Measurements from ENCODE around the gene MYL10. TPM values are rescaled to one million over a fixed set of nuclear protein-coding genes. Genes with fewer than 3 reads are reported as not detected.

Gene MYL10
- total and polyA plus RNA-seq, 2 experiments from 2014 or later = 1.3 TPM; not detected in 1

DNA sequence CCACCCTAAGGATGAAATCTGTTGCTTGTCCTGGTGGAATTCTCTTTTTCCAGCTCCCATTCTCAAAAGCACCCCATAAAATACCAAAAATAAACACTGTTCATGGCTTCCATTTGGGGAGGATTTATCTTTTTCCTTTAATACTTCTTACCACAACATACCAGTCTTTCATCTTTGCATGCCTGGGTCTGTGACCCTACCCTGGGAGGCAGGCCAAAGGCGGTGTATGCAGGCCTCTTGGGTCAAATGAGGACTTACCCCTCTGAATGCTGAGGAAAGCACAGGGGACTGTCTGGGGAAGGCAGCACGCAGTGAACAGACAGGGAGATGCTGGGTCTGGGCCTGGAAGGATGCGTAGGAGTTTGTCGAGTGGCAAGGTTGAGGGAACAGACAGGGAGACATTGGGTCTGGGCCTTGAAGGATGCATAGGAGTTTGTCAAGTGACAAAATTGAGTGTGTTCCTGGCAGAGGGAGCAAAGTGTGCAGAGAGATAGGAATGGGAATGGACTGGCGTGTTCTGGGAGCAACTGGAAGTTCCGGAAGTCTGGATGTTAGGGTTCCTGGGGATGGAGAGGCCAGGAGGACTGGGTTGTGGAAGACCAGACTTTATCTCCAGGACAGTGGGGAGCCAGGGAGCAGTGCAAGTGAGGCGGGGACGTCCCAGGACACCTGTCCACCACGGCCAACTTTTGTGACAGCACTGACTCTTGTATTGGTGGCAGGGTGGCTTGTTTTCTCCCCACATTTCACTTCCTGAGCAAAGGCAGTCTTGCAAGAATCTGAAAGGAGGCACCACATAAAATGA, 40.8 kb downstream of the MYL10 start (continued):
- TF ChIP-seq, protein P1, sequence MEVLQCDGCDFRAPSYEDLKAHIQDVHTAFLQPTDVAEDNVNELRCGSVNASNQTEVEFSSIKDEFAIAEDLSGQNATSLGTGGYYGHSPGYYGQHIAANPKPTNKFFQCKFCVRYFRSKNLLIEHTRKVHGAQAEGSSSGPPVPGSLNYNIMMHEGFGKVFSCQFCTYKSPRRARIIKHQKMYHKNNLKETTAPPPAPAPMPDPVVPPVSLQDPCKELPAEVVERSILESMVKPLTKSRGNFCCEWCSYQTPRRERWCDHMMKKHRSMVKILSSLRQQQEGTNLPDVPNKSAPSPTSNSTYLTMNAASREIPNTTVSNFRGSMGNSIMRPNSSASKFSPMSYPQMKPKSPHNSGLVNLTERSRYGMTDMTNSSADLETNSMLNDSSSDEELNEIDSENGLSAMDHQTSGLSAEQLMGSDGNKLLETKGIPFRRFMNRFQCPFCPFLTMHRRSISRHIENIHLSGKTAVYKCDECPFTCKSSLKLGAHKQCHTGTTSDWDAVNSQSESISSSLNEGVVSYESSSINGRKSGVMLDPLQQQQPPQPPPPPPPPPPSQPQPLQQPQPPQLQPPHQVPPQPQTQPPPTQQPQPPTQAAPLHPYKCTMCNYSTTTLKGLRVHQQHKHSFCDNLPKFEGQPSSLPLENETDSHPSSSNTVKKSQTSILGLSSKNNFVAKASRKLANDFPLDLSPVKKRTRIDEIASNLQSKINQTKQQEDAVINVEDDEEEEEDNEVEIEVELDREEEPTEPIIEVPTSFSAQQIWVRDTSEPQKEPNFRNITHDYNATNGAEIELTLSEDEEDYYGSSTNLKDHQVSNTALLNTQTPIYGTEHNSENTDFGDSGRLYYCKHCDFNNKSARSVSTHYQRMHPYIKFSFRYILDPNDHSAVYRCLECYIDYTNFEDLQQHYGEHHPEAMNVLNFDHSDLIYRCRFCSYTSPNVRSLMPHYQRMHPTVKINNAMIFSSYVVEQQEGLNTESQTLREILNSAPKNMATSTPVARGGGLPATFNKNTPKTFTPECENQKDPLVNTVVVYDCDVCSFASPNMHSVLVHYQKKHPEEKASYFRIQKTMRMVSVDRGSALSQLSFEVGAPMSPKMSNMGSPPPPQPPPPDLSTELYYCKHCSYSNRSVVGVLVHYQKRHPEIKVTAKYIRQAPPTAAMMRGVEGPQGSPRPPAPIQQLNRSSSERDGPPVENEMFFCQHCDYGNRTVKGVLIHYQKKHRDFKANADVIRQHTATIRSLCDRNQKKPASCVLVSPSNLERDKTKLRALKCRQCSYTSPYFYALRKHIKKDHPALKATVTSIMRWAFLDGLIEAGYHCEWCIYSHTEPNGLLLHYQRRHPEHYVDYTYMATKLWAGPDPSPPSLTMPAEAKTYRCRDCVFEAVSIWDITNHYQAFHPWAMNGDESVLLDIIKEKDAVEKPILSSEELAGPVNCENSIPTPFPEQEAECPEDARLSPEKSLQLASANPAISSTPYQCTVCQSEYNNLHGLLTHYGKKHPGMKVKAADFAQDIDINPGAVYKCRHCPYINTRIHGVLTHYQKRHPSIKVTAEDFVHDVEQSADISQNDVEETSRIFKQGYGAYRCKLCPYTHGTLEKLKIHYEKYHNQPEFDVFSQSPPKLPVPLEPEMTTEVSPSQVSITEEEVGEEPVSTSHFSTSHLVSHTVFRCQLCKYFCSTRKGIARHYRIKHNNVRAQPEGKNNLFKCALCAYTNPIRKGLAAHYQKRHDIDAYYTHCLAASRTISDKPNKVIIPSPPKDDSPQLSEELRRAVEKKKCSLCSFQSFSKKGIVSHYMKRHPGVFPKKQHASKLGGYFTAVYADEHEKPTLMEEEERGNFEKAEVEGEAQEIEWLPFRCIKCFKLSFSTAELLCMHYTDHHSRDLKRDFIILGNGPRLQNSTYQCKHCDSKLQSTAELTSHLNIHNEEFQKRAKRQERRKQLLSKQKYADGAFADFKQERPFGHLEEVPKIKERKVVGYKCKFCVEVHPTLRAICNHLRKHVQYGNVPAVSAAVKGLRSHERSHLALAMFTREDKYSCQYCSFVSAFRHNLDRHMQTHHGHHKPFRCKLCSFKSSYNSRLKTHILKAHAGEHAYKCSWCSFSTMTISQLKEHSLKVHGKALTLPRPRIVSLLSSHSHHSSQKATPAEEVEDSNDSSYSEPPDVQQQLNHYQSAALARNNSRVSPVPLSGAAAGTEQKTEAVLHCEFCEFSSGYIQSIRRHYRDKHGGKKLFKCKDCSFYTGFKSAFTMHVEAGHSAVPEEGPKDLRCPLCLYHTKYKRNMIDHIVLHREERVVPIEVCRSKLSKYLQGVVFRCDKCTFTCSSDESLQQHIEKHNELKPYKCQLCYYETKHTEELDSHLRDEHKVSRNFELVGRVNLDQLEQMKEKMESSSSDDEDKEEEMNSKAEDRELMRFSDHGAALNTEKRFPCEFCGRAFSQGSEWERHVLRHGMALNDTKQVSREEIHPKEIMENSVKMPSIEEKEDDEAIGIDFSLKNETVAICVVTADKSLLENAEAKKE (CRISPR knock-in tag; IDR thresholded peaks at IDR 0.05) = no peak
- TF ChIP-seq POLR2AphosphoS5 (IDR thresholded peaks at IDR 0.05; ENCODE audit: low read depth) = no peak
- no peak for TF ChIP-seq ZNF331 (CRISPR knock-in tag; IDR thresholded peaks at IDR 0.05; ENCODE audit: low read depth)
- no peak for TF ChIP-seq ETS1 (IDR thresholded peaks at IDR 0.05)
- no peak for TF ChIP-seq ZNF114 (CRISPR knock-in tag; IDR thresholded peaks at IDR 0.05)
- no peak for TF ChIP-seq STAT1 (IDR thresholded peaks at IDR 0.05; ENCODE audit: unreplicated experiment)
- TF ChIP-seq CREB1 (CRISPR knock-in tag; IDR thresholded peaks at IDR 0.05; ENCODE audit: low read depth) = no peak

All from GM23338 (cell line).